Mucosa of descending colon (tissue), 3 donors: ENCODE measurements around the gene ANKAR. TPM values are rescaled to one million over a fixed set of nuclear protein-coding genes. Genes with fewer than 3 reads are reported as not detected.
"Not testable (repeated sequence)": the region's sequence is repeated elsewhere in the genome, so short reads cannot be mapped to it uniquely, and the experiment has no call there.

Experiments
- ATAC-seq: fragments of 200-7000 bp; cut with Tn5 transposase; one replicate; pipeline ENCODE4 v1.9.1; 2020; ENCODE audit warnings: mild to moderate bottlenecking, moderate library complexity
- DNase-seq, 3 donors: peaks; one replicate each; pipeline ENCODE4 v3.0.0-alpha.2; 2020
- H3K36me3 ChIP-seq: fragments of 200-600 bp; one replicate; pipeline ENCODE4 v1.8.0; 2021; ENCODE audit warnings: low read depth, mild to moderate bottlenecking
- H3K4me1 ChIP-seq: fragments of 200-600 bp; one replicate; pipeline ENCODE4 v1.8.0; 2021; ENCODE audit warnings: low read depth, mild to moderate bottlenecking
- H3K4me3 ChIP-seq: fragments of 200-600 bp; one replicate; pipeline ENCODE4 v1.8.0; 2021; ENCODE audit warnings: mild to moderate bottlenecking
- H3K9me3 ChIP-seq: fragments of 200-600 bp; one replicate; pipeline ENCODE4 v1.8.0; 2021; ENCODE audit warnings: mild to moderate bottlenecking
- intact Hi-C, 2 donors: fragments of 100-400 bp; cut with DNase I in 1 of 2; cut with micrococcal nuclease in 1 of 2; formaldehyde crosslinking; loops; one replicate each; pipeline versions ENCODE4 v1.11.0 to v1.11.1; 2022; cut with DNase I, micrococcal nuclease
- total RNA-seq, 3 donors: library from RNA; stranded (reverse); fragmentation: NEBNext Ultra II Directional in 2 of 3; extraction: Animal tissue kit (Norgen Biotek cat#: 25700) in 2 of 3; gene quantifications; one replicate each; pipeline versions ENCODE4 v1.2.1 to v1.2.4, GENCODE V29; 2021 to 2023
- TF ChIP-seq, protein P1 (sequence below): fragments of 200-600 bp; IDR thresholded peaks from one replicate; pipeline ENCODE4 v1.8.0; 2022; ENCODE audit warnings: antibody characterized with exemption, mild to moderate bottlenecking
- donor health status: DM: no; HTN: no; CAD: no; lungs with moderate emphysema.
- donor health status: DM: no; HTN: no; CAD: no.
- donor health status: DM: no; HTN: yes; CAD: no.

ANKAR gene
- total RNA-seq, 3 donors from 2014 or later = 7.8 to 14.2 (median 14.1) TPM

DNA sequence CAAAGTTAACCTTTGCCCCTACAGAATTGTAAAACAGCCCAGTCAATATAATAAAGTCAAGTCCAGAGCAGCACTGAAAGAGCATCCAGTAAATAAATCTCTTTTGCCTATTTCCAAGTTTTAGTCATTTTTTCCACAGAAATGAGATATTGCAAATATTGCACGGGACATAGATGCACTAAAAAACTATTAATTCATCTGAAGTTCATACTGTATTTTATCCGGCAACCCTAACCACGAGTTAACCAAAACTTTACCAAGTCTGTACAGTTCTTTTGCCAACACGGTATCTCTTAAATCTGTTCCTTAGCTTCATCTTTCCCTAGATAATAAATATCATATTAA is 13.7 kb upstream of the ANKAR start:
- TF ChIP-seq, protein P1, sequence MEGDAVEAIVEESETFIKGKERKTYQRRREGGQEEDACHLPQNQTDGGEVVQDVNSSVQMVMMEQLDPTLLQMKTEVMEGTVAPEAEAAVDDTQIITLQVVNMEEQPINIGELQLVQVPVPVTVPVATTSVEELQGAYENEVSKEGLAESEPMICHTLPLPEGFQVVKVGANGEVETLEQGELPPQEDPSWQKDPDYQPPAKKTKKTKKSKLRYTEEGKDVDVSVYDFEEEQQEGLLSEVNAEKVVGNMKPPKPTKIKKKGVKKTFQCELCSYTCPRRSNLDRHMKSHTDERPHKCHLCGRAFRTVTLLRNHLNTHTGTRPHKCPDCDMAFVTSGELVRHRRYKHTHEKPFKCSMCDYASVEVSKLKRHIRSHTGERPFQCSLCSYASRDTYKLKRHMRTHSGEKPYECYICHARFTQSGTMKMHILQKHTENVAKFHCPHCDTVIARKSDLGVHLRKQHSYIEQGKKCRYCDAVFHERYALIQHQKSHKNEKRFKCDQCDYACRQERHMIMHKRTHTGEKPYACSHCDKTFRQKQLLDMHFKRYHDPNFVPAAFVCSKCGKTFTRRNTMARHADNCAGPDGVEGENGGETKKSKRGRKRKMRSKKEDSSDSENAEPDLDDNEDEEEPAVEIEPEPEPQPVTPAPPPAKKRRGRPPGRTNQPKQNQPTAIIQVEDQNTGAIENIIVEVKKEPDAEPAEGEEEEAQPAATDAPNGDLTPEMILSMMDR = no peak
- no peaks in the 10 kb centered on the region for H3K36me3 ChIP-seq
- DNase-seq (no peak), ATAC-seq (no peak)
- H3K4me1 ChIP-seq = peaks cover 7% of the 10 kb centered on the region
- intact Hi-C loops = loop anchor here in 1 of 2 donors (5.0 to 10.0 kb wide), 2 partner anchors 37 to 104 kb away; partner anchors contain the start of gene OSGEPL1
- H3K9me3 ChIP-seq = no peaks in the 10 kb centered on the region
- H3K4me3 ChIP-seq = no peak overlapping the region

GRCh38 chr2:189661148-189661956 is 13.1 kb upstream of the ANKAR start, which contains the start of gene ASNSD1:
Gene ASNSD1, plus strand, starts transcription at chr2:189661459. Its CDS starts 4,674 bp downstream, at chr2:189666133.
- DNase-seq = peak; percentile 98 to 99 (median 99)
- intact Hi-C loops = loop anchor here in 1 of 2 donors (5.0 to 10.0 kb wide), 2 partner anchors 36 to 103 kb away; partner anchors contain the start of gene OSGEPL1
- peak; percentile 98 for ATAC-seq
- H3K36me3 ChIP-seq = no peaks in the 10 kb centered on the region
- TF ChIP-seq, protein P1 = peak; percentile 86
- H3K9me3 ChIP-seq = no peaks in the 10 kb centered on the region
- peaks cover 7% of the 10 kb centered on the region for H3K4me1 ChIP-seq
- peak within 1 kb of the TSS; percentile 73 for H3K4me3 ChIP-seq

DNA sequence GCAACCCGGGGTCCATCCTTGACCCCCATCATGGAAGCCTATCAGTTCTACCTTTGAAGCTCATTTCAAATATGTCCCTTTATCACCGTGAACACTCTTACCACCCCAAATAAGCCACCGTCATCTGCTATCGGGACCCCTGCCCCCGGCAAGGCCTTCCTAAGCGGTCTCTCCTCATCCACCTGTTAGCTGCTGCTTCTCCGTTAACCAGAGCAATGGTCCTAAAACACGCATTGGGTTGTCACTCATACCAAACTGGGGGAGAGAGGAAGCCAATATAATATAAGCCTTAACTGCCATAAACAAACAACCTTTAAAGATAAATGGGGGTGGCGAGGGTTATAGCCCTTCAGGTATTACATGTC is 12.5 kb upstream of the ANKAR start:
- DNase-seq (no peak), ATAC-seq (no peak)
- H3K4me1 ChIP-seq = peaks cover 7% of the 10 kb centered on the region
- intact Hi-C loops = loop anchor here in 1 of 2 donors (5.0 to 10.0 kb wide), 2 partner anchors 35 to 103 kb away; partner anchors contain the start of gene OSGEPL1
- TF ChIP-seq, protein P1 = no peak
- H3K9me3 ChIP-seq = no peaks in the 10 kb centered on the region
- H3K4me3 ChIP-seq = peak overlapping the region; percentile 73
- H3K36me3 ChIP-seq = no peaks in the 10 kb centered on the region

DNA sequence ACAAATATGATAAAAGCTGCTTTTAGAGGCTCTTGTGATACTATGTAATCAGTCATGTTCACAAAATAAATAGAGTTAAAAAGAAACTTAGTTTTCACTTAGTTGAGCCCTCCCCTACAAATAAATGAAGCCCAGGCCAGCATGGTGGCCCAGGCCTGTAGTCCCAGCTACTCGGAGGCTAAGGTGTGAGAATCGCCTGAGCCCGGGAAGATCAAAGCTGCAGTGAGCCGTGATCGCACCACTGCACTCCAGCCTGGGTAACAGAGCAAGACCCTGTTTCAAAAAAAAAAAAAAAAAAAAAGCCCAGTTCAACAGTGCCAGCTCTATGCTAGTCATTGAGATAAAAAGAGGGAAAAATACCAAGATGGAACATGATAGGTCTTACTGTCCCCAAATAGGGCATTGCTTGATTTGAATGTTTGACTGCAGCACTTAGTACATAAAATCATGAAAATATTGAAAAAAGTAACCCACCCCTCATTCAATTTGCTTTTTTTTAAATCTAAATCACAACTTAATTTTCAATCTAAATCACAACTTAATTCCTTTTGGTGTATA is 11.7 kb upstream of the ANKAR start:
- intact Hi-C loops = loop anchor here in 1 of 2 donors (5.0 to 10.0 kb wide), 2 partner anchors 35 to 102 kb away; partner anchors contain the start of gene OSGEPL1
- no peaks in the 10 kb centered on the region for H3K36me3 ChIP-seq
- H3K9me3 ChIP-seq = no peaks in the 10 kb centered on the region
- DNase-seq (no peak), ATAC-seq (no peak)
- peaks cover 7% of the 10 kb centered on the region for H3K4me1 ChIP-seq
- TF ChIP-seq, protein P1 = no peak
- H3K4me3 ChIP-seq = no peak overlapping the region

DNA sequence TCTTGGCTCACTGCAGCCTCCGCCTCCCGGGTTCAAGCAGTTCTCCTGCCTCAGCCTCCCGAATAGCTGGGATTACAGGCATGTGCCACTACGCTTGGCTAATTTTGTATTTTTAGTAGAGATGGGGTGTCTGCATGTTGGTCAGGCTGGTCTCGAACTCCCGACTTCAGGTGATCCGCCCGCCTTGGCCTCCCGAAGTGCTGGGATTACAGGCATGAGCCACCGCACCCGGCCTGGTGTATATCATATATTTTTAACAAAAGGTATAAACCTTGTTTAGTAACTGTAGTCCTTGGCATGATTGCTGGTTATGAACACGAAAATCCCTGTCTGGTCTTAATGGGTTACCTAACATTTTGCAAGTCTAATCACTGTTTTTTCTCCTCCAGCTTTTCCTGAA is 11.2 kb upstream of the ANKAR start:
- H3K9me3 ChIP-seq, H3K36me3 ChIP-seq, ATAC-seq, H3K4me3 ChIP-seq, H3K4me1 ChIP-seq, DNase-seq: not testable (repeated sequence)
- intact Hi-C loops = loop anchor here in 1 of 2 donors (5.0 to 10.0 kb wide), 2 partner anchors 34 to 101 kb away; partner anchors contain the start of gene OSGEPL1

DNA sequence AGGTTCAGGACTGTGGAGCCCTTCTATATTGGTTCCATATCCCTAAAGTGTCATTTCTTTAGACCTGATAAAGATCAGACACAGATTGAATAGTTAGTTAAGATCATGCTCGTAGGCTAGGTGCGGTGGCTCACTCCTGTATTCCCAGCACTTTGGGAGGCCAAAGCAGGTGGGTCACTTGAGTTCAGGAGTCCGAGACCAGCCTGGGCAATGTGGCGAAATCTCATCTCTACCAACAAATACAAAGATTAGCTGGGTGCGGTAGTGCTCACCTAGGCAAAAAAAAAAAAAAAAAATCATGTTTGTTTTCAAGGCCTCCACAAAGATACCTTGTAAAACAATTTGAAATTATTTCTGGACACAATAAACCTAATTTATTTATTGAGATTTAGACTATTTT is 4.6 kb upstream of the ANKAR start:
- intact Hi-C loops = loop anchor here in 1 of 2 donors (10.0 kb wide), 1 partner anchor 95 kb away; the partner anchor contains the start of gene OSGEPL1
- TF ChIP-seq, protein P1 = no peak
- no peak for ATAC-seq

More for the DNA sequence above, 4.6 kb upstream of the ANKAR start:
- DNase-seq = no peak
- no peaks in the 10 kb centered on the region for H3K4me1 ChIP-seq
- no peaks in the 10 kb centered on the region for H3K36me3 ChIP-seq
- no peak overlapping the region for H3K4me3 ChIP-seq
- no peaks in the 10 kb centered on the region for H3K9me3 ChIP-seq
